Fibroblast of the conjunctiva (primary cell): ENCODE measurements around the gene CADM1.
A peak's percentile ranks its signal among the peaks of the same experiment; 100 is the strongest.

Source experiments
- DNase-seq: peaks from one replicate; pipeline ENCODE4 v3.0.0-alpha.2; 2010; ENCODE audit warnings: low read depth

Gene CADM1

GRCh38 chr11:115179636-115180035 lies 324.6 kb downstream of the CADM1 start:
- DNase-seq, result no peak

- no peak for DNase-seq
Observed at GRCh38 chr11:115178705-115179104, 325.5 kb downstream of the CADM1 start.

- no peak for DNase-seq
Observed at GRCh38 chr11:115173136-115173535, 331.1 kb downstream of the CADM1 start.

GRCh38 chr11:115170133-115170815 lies 333.9 kb downstream of the CADM1 start:
- DNase-seq, result peak; percentile 3

- no peak for DNase-seq
Observed at GRCh38 chr11:115169251-115169650, 335.0 kb downstream of the CADM1 start.

GRCh38 chr11:115168686-115169085 lies 335.5 kb downstream of the CADM1 start:
- DNase-seq, result no peak

- no peak for DNase-seq
Observed at GRCh38 chr11:115168229-115168671, 336.0 kb downstream of the CADM1 start.

GRCh38 chr11:115167456-115167855 lies 336.8 kb downstream of the CADM1 start:
- DNase-seq, result no peak

GRCh38 chr11:115166820-115167219 lies 337.4 kb downstream of the CADM1 start:
- DNase-seq, result no peak

- no peak for DNase-seq
Observed at GRCh38 chr11:115164774-115165173, 339.4 kb downstream of the CADM1 start.

GRCh38 chr11:115162919-115163318 lies 341.3 kb downstream of the CADM1 start:
- no peak for DNase-seq

- no peak for DNase-seq
Observed at GRCh38 chr11:115161876-115162275, 342.3 kb downstream of the CADM1 start.

GRCh38 chr11:115159207-115159606 lies 345.0 kb downstream of the CADM1 start:
- DNase-seq, result no peak

GRCh38 chr11:115158053-115158452 lies 346.2 kb downstream of the CADM1 start:
- no peak for DNase-seq

GRCh38 chr11:115157247-115157646 lies 347.0 kb downstream of the CADM1 start:
- DNase-seq, result no peak

- no peak for DNase-seq
Observed at GRCh38 chr11:115155978-115156377, 348.2 kb downstream of the CADM1 start.

- no peak for DNase-seq
Observed at GRCh38 chr11:115155320-115155719, 348.9 kb downstream of the CADM1 start.

- no peak for DNase-seq
Observed at GRCh38 chr11:115154355-115154736, 349.9 kb downstream of the CADM1 start.

- no peak for DNase-seq
Observed at GRCh38 chr11:115153731-115154354, 350.4 kb downstream of the CADM1 start.

GRCh38 chr11:115153135-115153534 lies 351.1 kb downstream of the CADM1 start:
- DNase-seq, result no peak

- no peak for DNase-seq
Observed at GRCh38 chr11:115151010-115151409, 353.2 kb downstream of the CADM1 start.

- DNase-seq, result no peak
Observed at GRCh38 chr11:115148691-115149090, 355.5 kb downstream of the CADM1 start.

- no peak for DNase-seq
Observed at GRCh38 chr11:115148101-115148500, 356.1 kb downstream of the CADM1 start.

- no peak for DNase-seq
Observed at GRCh38 chr11:115147243-115147807, 356.9 kb downstream of the CADM1 start.
